RWPE2 (cell line): ENCODE results near the gene AGBL4.

Source experiments
- ATAC-seq: fragments of 200-7000 bp; cut with Tn5 transposase; 3 replicates; pipeline ENCODE4 v1.9.1; 2021; ENCODE audit warnings: low read depth
- DNase-seq: peaks from one replicate; pipeline ENCODE4 v3.0.0-alpha.2; 2020; ENCODE audit warnings: low spot score
- H3K27ac ChIP-seq: fragments of 450-650 bp; 2 replicates; pipeline ENCODE4 v1.5.1; 2017; ENCODE audit warnings: mild to moderate bottlenecking; ENCODE audit not compliant: poor library complexity, severe bottlenecking
- H3K27me3 ChIP-seq: fragments of 250-450 bp; sonication (Bioruptor Pico); 2 replicates; pipeline ENCODE4 v1.5.1; 2021; ENCODE audit warnings: mild to moderate bottlenecking, moderate library complexity; ENCODE audit not compliant: insufficient read depth, poor library complexity, severe bottlenecking
- H3K36me3 ChIP-seq: fragments of 250-450 bp; sonication (Bioruptor Pico); 2 replicates; pipeline ENCODE4 v1.5.1; 2020; ENCODE audit warnings: low read depth, mild to moderate bottlenecking, moderate library complexity
- H3K4me1 ChIP-seq: fragments of 250-450 bp; sonication (Bioruptor Pico); 2 replicates; pipeline ENCODE4 v1.5.1; 2021; ENCODE audit warnings: mild to moderate bottlenecking, moderate library complexity; ENCODE audit not compliant: insufficient read depth, poor library complexity, severe bottlenecking
- H3K4me3 ChIP-seq: fragments of 250-450 bp; sonication (Bioruptor Pico); 2 replicates; pipeline ENCODE4 v1.5.1; 2021; ENCODE audit warnings: mild to moderate bottlenecking, moderate library complexity; ENCODE audit not compliant: severe bottlenecking
- H3K9me3 ChIP-seq: fragments of 250-450 bp; sonication (Bioruptor Pico); 2 replicates; pipeline ENCODE4 v1.5.1; 2021; ENCODE audit warnings: mild to moderate bottlenecking, moderate library complexity; ENCODE audit not compliant: severe bottlenecking
- CTCF ChIP-seq: fragments of 450-650 bp; IDR thresholded peaks from one replicate; pipeline ENCODE4 v1.5.1; 2017; ENCODE audit warnings: mild to moderate bottlenecking, moderate library complexity; ENCODE audit not compliant: poor library complexity, severe bottlenecking

AGBL4 gene

GRCh38 chr1:49436865-49437264 lies 586.9 kb downstream of the AGBL4 start:
- Histone ChIP-seq H3K4me3 (no peak overlapping the region), H3K27me3 (no peaks in the 10 kb centered on the region), H3K27ac (no peak overlapping the region), H3K4me1 (no peaks in the 10 kb centered on the region), H3K36me3 (no peaks in the 10 kb centered on the region), H3K9me3 (peaks cover 3% of the 10 kb centered on the region)
- no peak for TF ChIP-seq CTCF
- ATAC-seq = no peak
- no peak for DNase-seq

GRCh38 chr1:49435291-49435690 lies 588.5 kb downstream of the AGBL4 start:
- Histone ChIP-seq H3K27ac (no peak overlapping the region), H3K36me3 (no peaks in the 10 kb centered on the region), H3K9me3 (peaks cover 3% of the 10 kb centered on the region), H3K27me3 (no peaks in the 10 kb centered on the region), H3K4me1 (no peaks in the 10 kb centered on the region), H3K4me3 (no peak overlapping the region)
- DNase-seq (no peak), ATAC-seq (no peak)
- TF ChIP-seq CTCF = no peak

GRCh38 chr1:49424782-49425181 lies 599.0 kb downstream of the AGBL4 start:
- H3K27me3 ChIP-seq = no peaks in the 10 kb centered on the region
- no peaks in the 10 kb centered on the region for H3K36me3 ChIP-seq
- DNase-seq (no peak), ATAC-seq (peak; percentile 75)
- no peak overlapping the region for H3K4me3 ChIP-seq
- no peaks in the 10 kb centered on the region for H3K9me3 ChIP-seq
- peak overlapping the region; percentile 37 for H3K27ac ChIP-seq
- TF ChIP-seq CTCF = no peak
- peaks cover 9% of the 10 kb centered on the region for H3K4me1 ChIP-seq

- Histone ChIP-seq H3K4me1 (no peaks in the 10 kb centered on the region), H3K27ac (no peak overlapping the region), H3K9me3 (peaks cover 4% of the 10 kb centered on the region), H3K36me3 (no peaks in the 10 kb centered on the region), H3K4me3 (no peak overlapping the region), H3K27me3 (no peaks in the 10 kb centered on the region)
- DNase-seq = no peak
- peak; percentile 61 for ATAC-seq
- TF ChIP-seq CTCF = no peak
Observed at GRCh38 chr1:49416758-49417157, 607.0 kb downstream of the AGBL4 start.

- TF ChIP-seq CTCF = no peak
- H3K9me3 ChIP-seq = no peaks in the 10 kb centered on the region
- H3K27ac ChIP-seq = no peak overlapping the region
- H3K4me1 ChIP-seq = no peaks in the 10 kb centered on the region
- H3K36me3 ChIP-seq = no peaks in the 10 kb centered on the region
- no peaks in the 10 kb centered on the region for H3K27me3 ChIP-seq
- no peak overlapping the region for H3K4me3 ChIP-seq
- no peak for ATAC-seq
- no peak for DNase-seq
Observed at GRCh38 chr1:49408346-49408745, 615.4 kb downstream of the AGBL4 start.
